Mesothelial cell of epicardium (in vitro differentiated cells): Measurements from ENCODE around the gene PEX1. TPM values are rescaled to one million over a fixed set of nuclear protein-coding genes. Genes with fewer than 3 reads are reported as not detected.
A peak's percentile ranks its signal among the peaks of the same experiment; 100 is the strongest.
"Not testable (repeated sequence)": the region's sequence is repeated elsewhere in the genome, so short reads cannot be mapped to it uniquely, and the experiment has no call there.

ENCODE experiments used
- DNase-seq, 2 experiments: peaks; one replicate each; pipeline ENCODE4 v3.0.0; 2021; ENCODE audit warnings: low spot score in 2 of 2; ENCODE audit not compliant: unreplicated experiment in 2 of 2
- H3K27ac Mint-ChIP-seq: 2 replicates; pipeline ENCODE4 v1.8.0; 2021; ENCODE audit warnings: mixed read lengths
- H3K27me3 Mint-ChIP-seq: 2 replicates; pipeline ENCODE4 v1.8.0; 2021; ENCODE audit warnings: low read depth, mixed read lengths
- H3K36me3 Mint-ChIP-seq: 2 replicates; pipeline ENCODE4 v1.8.0; 2021; ENCODE audit warnings: mixed read lengths
- H3K4me1 Mint-ChIP-seq: 2 replicates; pipeline ENCODE4 v1.8.0; 2021; ENCODE audit warnings: mixed read lengths
- H3K4me3 Mint-ChIP-seq: 2 replicates; pipeline ENCODE4 v1.8.0; 2021; ENCODE audit warnings: mild to moderate bottlenecking, moderate library complexity, mixed read lengths
- H3K9me3 Mint-ChIP-seq: 2 replicates; pipeline ENCODE4 v1.8.0; 2021; ENCODE audit warnings: mixed read lengths
- CTCF ChIP-seq: fragments of 200-600 bp; sonication (generic); IDR thresholded peaks from one replicate; pipeline ENCODE4 v1.5.0; 2021; ENCODE audit warnings: antibody characterized with exemption; ENCODE audit not compliant: unreplicated experiment
- total RNA-seq: library from RNA; stranded (reverse); gene quantifications from 3 replicates; pipeline ENCODE4 v1.2.1, GENCODE V29; 2021

The PEX1 gene
- total RNA-seq, 1 donor from 2014 or later: 22.9 TPM

GRCh38 chr7:92446869-92447344, 81.4 kb downstream of the PEX1 start:
- H3K27ac Mint-ChIP-seq: no peak overlapping the region
- H3K4me3 Mint-ChIP-seq: peak overlapping the region; percentile 77
- no peak for DNase-seq
- H3K27me3 Mint-ChIP-seq: no peaks in the 10 kb centered on the region
- peaks cover 6% of the 10 kb centered on the region for H3K9me3 Mint-ChIP-seq
- peak; percentile 92 for TF ChIP-seq CTCF
- H3K4me1 Mint-ChIP-seq: peaks cover 11% of the 10 kb centered on the region
- H3K36me3 Mint-ChIP-seq: peaks cover 7% of the 10 kb centered on the region

GRCh38 chr7:92442720-92443119, 85.6 kb downstream of the PEX1 start:
- H3K9me3 Mint-ChIP-seq: not testable (repeated sequence)

GRCh38 chr7:92437956-92438491, 90.3 kb downstream of the PEX1 start:
- Mint-ChIP-seq H3K4me3 (no peak overlapping the region), H3K27me3 (peaks cover 16% of the 10 kb centered on the region), H3K36me3 (no peaks in the 10 kb centered on the region), H3K9me3 (peaks cover 6% of the 10 kb centered on the region), H3K27ac (no peak overlapping the region), H3K4me1 (peaks cover 4% of the 10 kb centered on the region)
- no peak for TF ChIP-seq CTCF
- DNase-seq: no peak

More at GRCh38 chr7:92442720-92443119, 85.6 kb downstream of the PEX1 start:
- not testable (repeated sequence) for H3K4me3 Mint-ChIP-seq, H3K36me3 Mint-ChIP-seq, DNase-seq, H3K27me3 Mint-ChIP-seq, H3K27ac Mint-ChIP-seq, H3K4me1 Mint-ChIP-seq

Other genes with a start within 250 kb of the PEX1 start
- 53.2 to 54.7 TPM (median 53.6 TPM) in 3 replicates for gene GATAD1, start 81.0 kb downstream of the PEX1 start, total RNA-seq
- gene ERVW-1, start 50.6 kb downstream of the PEX1 start, total RNA-seq: 0.16 to 0.24 TPM in 2 of 3 replicates, not detected in the other
- 13.4 to 15.0 TPM (median 14.3 TPM) in 3 replicates for gene RBM48, start 275 bp upstream of the PEX1 start, total RNA-seq
- 37.2 to 42.9 TPM (median 38.3 TPM) in 3 replicates for gene FAM133B, start 61.9 kb upstream of the PEX1 start, total RNA-seq